PC-9 (cell line): ENCODE data around the gene RUFY4. TPM values are rescaled to one million over a fixed set of nuclear protein-coding genes. Genes with fewer than 3 reads are reported as not detected.
A peak's percentile ranks its signal among the peaks of the same experiment; 100 is the strongest.

Experiments used
- BruUV-seq: library from RNA; stranded (reverse); fragments of 400-500 nt; replicated peaks from 2 replicates; lab custom pipeline; 2021; lab: Mats Ljungman, UMichigan
- CTCF ChIA-PET: fragments of 300-600 bp; sonication (Branson Sonifier 250); formaldehyde crosslinking; loops from one replicate; lab custom pipeline; 2022; ENCODE audit warnings: antibody characterized with exemption; lab: Charles Lee
- POLR2A ChIA-PET: fragments of 300-600 bp; sonication (Branson Sonifier 250); formaldehyde crosslinking; loops from one replicate; lab custom pipeline; 2022; ENCODE audit warnings: antibody characterized with exemption; ENCODE audit not compliant: unreplicated experiment; lab: Charles Lee
- DNase-seq, 2 experiments: peaks; one replicate each; pipeline versions ENCODE4 v3.0.0 to v3.0.0-alpha.2; 2015 to 2022; ENCODE audit warnings: mixed read lengths in 1 of 2
- H2AFZ ChIP-seq: fragments of 200-600 bp; sonication (generic); 2 replicates; pipeline ENCODE4 v1.8.1; 2017; ENCODE audit warnings: antibody characterized with exemption
- H3F3A ChIP-seq: fragments of 200-600 bp; sonication (generic); 2 replicates; pipeline ENCODE4 v1.8.1; 2017; ENCODE audit warnings: antibody characterized with exemption, mild to moderate bottlenecking, low read depth; ENCODE audit not compliant: insufficient read depth
- H3K27ac ChIP-seq: fragments of 200-600 bp; sonication (generic); 2 replicates; pipeline ENCODE4 v1.6.1; 2016; ENCODE audit warnings: mixed run types
- H3K27me3 ChIP-seq: fragments of 200-600 bp; sonication (generic); 2 replicates; pipeline ENCODE4 v1.6.1; 2016; ENCODE audit warnings: low read depth, mixed run types; ENCODE audit not compliant: insufficient read depth
- H3K36me3 ChIP-seq: fragments of 200-600 bp; sonication (generic); 2 replicates; pipeline ENCODE4 v1.6.1; 2016; ENCODE audit warnings: low read depth, mixed run types
- H3K4me1 ChIP-seq: fragments of 200-600 bp; sonication (generic); replicated peaks from 2 replicates; pipeline ENCODE4 v1.6.1; 2016; ENCODE audit warnings: mixed run types; ENCODE audit not compliant: insufficient read depth
- H3K4me2 ChIP-seq: fragments of 200-600 bp; sonication (generic); 2 replicates; pipeline ENCODE4 v1.6.1; 2017; ENCODE audit warnings: mixed run types
- H3K4me3 ChIP-seq: fragments of 200-600 bp; sonication (generic); 2 replicates; pipeline ENCODE4 v1.6.1; 2016; ENCODE audit warnings: mixed run types
- H3K79me2 ChIP-seq: fragments of 200-600 bp; sonication (generic); 2 replicates; pipeline ENCODE4 v1.6.1; 2017; ENCODE audit warnings: low read depth, mixed run types
- H3K9me2 ChIP-seq: fragments of 200-600 bp; sonication (generic); 2 replicates; pipeline ENCODE4 v1.8.1; 2017; ENCODE audit warnings: mild to moderate bottlenecking; ENCODE audit not compliant: insufficient read depth
- H3K9me3 ChIP-seq: fragments of 200-600 bp; sonication (generic); 2 replicates; pipeline ENCODE4 v1.8.1; 2016; ENCODE audit warnings: low read depth; ENCODE audit not compliant: insufficient read depth
- H4K20me1 ChIP-seq: fragments of 200-600 bp; sonication (generic); 2 replicates; pipeline ENCODE4 v1.8.1; 2017; ENCODE audit not compliant: insufficient read depth
- EZH2 ChIP-seq: fragments of 200-600 bp; sonication (generic); IDR thresholded peaks from 2 replicates; pipeline ENCODE4 v1.8.0; 2017; ENCODE audit warnings: antibody characterized with exemption, low read depth
- intact Hi-C: fragments of 100-400 bp; cut with micrococcal nuclease; formaldehyde crosslinking; loops from one replicate; pipeline ENCODE4 v1.10.0; 2022; ENCODE audit not compliant: unreplicated experiment
- total RNA-seq: library from RNA; stranded (reverse); gene quantifications from 2 replicates; pipeline ENCODE4 v1.2.3, GENCODE V29; 2021
- TF ChIP-seq, protein P1 (sequence below): fragments of 200-600 bp; sonication (generic); conservative IDR thresholded peaks from 2 replicates; pipeline ENCODE4 v1.6.1; 2017; ENCODE audit warnings: mixed run types, antibody characterized with exemption, mild to moderate bottlenecking, moderate library complexity

The RUFY4 gene
- total RNA-seq, 1 experiment from 2014 or later: not detected

DNA sequence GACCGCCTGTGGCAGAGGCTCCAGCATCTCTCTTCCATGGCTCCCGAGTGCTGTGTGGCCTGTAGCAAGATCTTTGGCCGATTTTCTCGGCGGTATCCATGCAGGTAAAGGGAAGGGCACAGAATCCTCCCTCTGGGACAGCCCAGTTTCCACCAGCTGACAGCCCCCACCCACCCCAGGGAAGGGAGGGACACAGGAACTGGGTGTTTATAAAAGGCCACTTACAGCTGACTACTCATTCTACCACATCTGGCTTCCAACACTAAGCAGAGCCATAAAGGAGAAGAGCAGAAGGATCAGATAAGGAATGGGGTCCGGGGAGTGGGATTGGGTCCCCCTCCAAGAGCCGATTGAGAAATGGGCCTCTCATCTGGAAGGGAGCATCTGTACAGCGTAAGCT, 20.2 kb downstream of the RUFY4 start:
- Histone ChIP-seq H3K9me3 (no peaks in the 10 kb centered on the region; the same call in 1 of the 2 replicates), H2AFZ (no peak overlapping the region), H3F3A (no peaks in the 10 kb centered on the region), H3K79me2 (no peaks in the 10 kb centered on the region), H4K20me1 (no peaks in the 10 kb centered on the region), H3K4me3 (no peak overlapping the region), H3K27ac (no peak overlapping the region), H3K4me2 (no peak overlapping the region), H3K9me2 (no peaks in the 10 kb centered on the region), H3K4me1 (no peaks in the 10 kb centered on the region), H3K36me3 (no peaks in the 10 kb centered on the region), H3K27me3 (peaks cover 16% of the 10 kb centered on the region)
- ChIA-PET POLR2A (no interaction called here), CTCF (no interaction called here)
- no peak for TF ChIP-seq EZH2
- TF ChIP-seq, protein P1, sequence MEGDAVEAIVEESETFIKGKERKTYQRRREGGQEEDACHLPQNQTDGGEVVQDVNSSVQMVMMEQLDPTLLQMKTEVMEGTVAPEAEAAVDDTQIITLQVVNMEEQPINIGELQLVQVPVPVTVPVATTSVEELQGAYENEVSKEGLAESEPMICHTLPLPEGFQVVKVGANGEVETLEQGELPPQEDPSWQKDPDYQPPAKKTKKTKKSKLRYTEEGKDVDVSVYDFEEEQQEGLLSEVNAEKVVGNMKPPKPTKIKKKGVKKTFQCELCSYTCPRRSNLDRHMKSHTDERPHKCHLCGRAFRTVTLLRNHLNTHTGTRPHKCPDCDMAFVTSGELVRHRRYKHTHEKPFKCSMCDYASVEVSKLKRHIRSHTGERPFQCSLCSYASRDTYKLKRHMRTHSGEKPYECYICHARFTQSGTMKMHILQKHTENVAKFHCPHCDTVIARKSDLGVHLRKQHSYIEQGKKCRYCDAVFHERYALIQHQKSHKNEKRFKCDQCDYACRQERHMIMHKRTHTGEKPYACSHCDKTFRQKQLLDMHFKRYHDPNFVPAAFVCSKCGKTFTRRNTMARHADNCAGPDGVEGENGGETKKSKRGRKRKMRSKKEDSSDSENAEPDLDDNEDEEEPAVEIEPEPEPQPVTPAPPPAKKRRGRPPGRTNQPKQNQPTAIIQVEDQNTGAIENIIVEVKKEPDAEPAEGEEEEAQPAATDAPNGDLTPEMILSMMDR: no peak
- intact Hi-C loops: no loop called here
- no peak for DNase-seq
- BruUV-seq: no TSS peak

GRCh38 chr2:218091746-218092145, 22.7 kb downstream of the RUFY4 start:
- Histone ChIP-seq H3K4me2 (no peak overlapping the region), H3K79me2 (no peaks in the 10 kb centered on the region), H3K36me3 (no peaks in the 10 kb centered on the region), H2AFZ (no peak overlapping the region), H3K4me1 (no peaks in the 10 kb centered on the region), H3K9me3 (no peaks in the 10 kb centered on the region), H3K9me2 (no peaks in the 10 kb centered on the region), H3K4me3 (no peak overlapping the region), H3F3A (no peaks in the 10 kb centered on the region), H3K27ac (no peak overlapping the region), H3K27me3 (peaks cover 23% of the 10 kb centered on the region), H4K20me1 (no peaks in the 10 kb centered on the region)
- TF ChIP-seq EZH2: no peak
- TF ChIP-seq, protein P1: no peak
- POLR2A ChIA-PET: no interaction called here
- intact Hi-C loops: no loop called here
- BruUV-seq: no TSS peak
- DNase-seq: no peak
- CTCF ChIA-PET: no interaction called here

DNA sequence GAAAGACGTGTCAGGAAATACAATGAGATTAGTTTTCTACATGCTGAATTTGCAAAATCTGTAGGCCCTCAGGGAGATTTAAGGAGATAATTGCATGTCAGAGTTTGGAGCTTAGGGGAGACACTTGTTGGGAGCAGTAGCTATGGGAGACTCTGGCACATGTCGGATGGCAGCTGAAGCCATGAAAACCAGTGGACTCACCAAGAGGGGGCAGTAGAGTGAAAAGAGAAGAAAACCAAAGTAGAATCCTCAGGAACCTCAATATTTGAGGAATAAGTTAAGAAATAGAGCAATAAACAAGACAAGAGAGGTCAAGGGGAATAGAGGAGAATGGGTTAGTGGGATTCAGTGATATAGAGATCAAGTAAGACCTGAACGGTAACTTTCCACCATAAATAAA, 24.8 kb downstream of the RUFY4 start:
- H3K9me2 ChIP-seq: peaks cover 4% of the 10 kb centered on the region; the same call in 1 of the 2 replicates
- no peaks in the 10 kb centered on the region for H3F3A ChIP-seq
- DNase-seq: no peak
- H3K9me3 ChIP-seq: no peaks in the 10 kb centered on the region
- no peak overlapping the region for H3K27ac ChIP-seq
- no peak overlapping the region for H3K4me3 ChIP-seq
- no TSS peak for BruUV-seq
- intact Hi-C loops: no loop called here
- H2AFZ ChIP-seq: no peak overlapping the region
- H3K4me2 ChIP-seq: no peak overlapping the region
- H3K4me1 ChIP-seq: no peaks in the 10 kb centered on the region
- H3K27me3 ChIP-seq: peaks cover 34% of the 10 kb centered on the region
- H3K79me2 ChIP-seq: no peaks in the 10 kb centered on the region
- POLR2A ChIA-PET: no interaction called here
- H3K36me3 ChIP-seq: no peaks in the 10 kb centered on the region
- no peaks in the 10 kb centered on the region for H4K20me1 ChIP-seq
- CTCF ChIA-PET: no interaction called here
- TF ChIP-seq EZH2: no peak
- TF ChIP-seq, protein P1: 0 out of 2 replicates have a peak, but pooled peaks have one; percentile 20
